Activated CD4-positive, alpha-beta T cell treated with anti-CD3 and anti-CD28 coated beads, Interleukin-2, amount 10 ng/mL, durations not matched to agents 24 days and 14 days (primary cell): ENCODE results near the gene ADA. TPM values are rescaled to one million over a fixed set of nuclear protein-coding genes. Genes with fewer than 3 reads are reported as not detected.
A peak's percentile ranks its signal among the peaks of the same experiment; 100 is the strongest.
"Not testable (repeated sequence)": the region's sequence is repeated elsewhere in the genome, so short reads cannot be mapped to it uniquely, and the experiment has no call there.

Experiments
- DNase-seq: peaks from one replicate; pipeline ENCODE4 v3.0.0; 2022
- H3K27ac Mint-ChIP-seq: one replicate; pipeline ENCODE4 v1.8.0; 2022; ENCODE audit warnings: mild to moderate bottlenecking, mixed read lengths
- H3K27me3 Mint-ChIP-seq: one replicate; pipeline ENCODE4 v1.8.0; 2022; ENCODE audit warnings: mixed read lengths
- H3K36me3 Mint-ChIP-seq: one replicate; pipeline ENCODE4 v1.8.0; 2022; ENCODE audit warnings: low read depth, mild to moderate bottlenecking, mixed read lengths
- H3K4me1 Mint-ChIP-seq: one replicate; pipeline ENCODE4 v1.8.0; 2021; ENCODE audit warnings: mixed read lengths
- H3K4me3 Mint-ChIP-seq: one replicate; pipeline ENCODE4 v1.8.0; 2022; ENCODE audit warnings: mild to moderate bottlenecking, moderate library complexity, mixed read lengths
- H3K9me3 Mint-ChIP-seq: one replicate; pipeline ENCODE4 v1.8.0; 2021; ENCODE audit warnings: mixed read lengths
- intact Hi-C: fragments of 100-400 bp; cut with micrococcal nuclease; formaldehyde crosslinking; loops from one replicate; pipeline ENCODE4 v1.15.1; 2023
- total RNA-seq: library from RNA; stranded (reverse); gene quantifications from 2 replicates; pipeline ENCODE4 v1.2.3, GENCODE V29; 2022

Gene ADA
- total RNA-seq, 1 donor from 2014 or later, result 43.7 TPM

GRCh38 chr20:44688053-44688625 is 36.6 kb upstream of the ADA start:
- Mint-ChIP-seq H3K4me3 (no peak overlapping the region), H3K27ac (no peak overlapping the region), H3K9me3 (no peaks in the 10 kb centered on the region), H3K27me3 (peaks cover 2% of the 10 kb centered on the region), H3K4me1 (peaks cover 7% of the 10 kb centered on the region), H3K36me3 (no peaks in the 10 kb centered on the region)
- no peak for DNase-seq
- intact Hi-C loops, result loop anchor here (10.0 kb wide), 1 partner anchor 303 kb away; no protein-coding TSS in a partner anchor

DNA sequence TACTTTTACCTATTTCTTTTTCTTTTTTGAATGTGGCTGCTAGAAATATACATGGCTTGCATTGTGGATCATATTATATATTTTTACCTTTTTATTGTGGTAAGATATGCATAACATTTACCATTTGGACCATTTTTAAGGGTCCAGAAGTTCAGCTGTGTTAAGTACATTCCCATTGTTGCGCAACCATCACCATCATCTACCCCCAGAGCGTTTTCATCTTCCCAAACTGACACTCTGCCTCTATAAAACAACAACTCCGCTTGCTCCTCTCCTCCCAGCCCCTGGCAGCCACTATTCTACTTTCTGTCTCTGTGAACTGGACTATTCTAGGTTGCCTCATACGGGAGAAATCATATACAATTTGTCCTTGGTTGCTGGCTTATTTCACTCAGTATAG is 35.4 kb upstream of the ADA start:
- Mint-ChIP-seq H3K9me3 (no peaks in the 10 kb centered on the region), H3K27ac (no peak overlapping the region), H3K27me3 (peaks cover 2% of the 10 kb centered on the region), H3K4me1 (peaks cover 7% of the 10 kb centered on the region), H3K36me3 (no peaks in the 10 kb centered on the region), H3K4me3 (no peak overlapping the region)
- intact Hi-C loops, result loop anchor here (10.0 kb wide), 1 partner anchor 302 kb away; no protein-coding TSS in a partner anchor
- no peak for DNase-seq

DNA sequence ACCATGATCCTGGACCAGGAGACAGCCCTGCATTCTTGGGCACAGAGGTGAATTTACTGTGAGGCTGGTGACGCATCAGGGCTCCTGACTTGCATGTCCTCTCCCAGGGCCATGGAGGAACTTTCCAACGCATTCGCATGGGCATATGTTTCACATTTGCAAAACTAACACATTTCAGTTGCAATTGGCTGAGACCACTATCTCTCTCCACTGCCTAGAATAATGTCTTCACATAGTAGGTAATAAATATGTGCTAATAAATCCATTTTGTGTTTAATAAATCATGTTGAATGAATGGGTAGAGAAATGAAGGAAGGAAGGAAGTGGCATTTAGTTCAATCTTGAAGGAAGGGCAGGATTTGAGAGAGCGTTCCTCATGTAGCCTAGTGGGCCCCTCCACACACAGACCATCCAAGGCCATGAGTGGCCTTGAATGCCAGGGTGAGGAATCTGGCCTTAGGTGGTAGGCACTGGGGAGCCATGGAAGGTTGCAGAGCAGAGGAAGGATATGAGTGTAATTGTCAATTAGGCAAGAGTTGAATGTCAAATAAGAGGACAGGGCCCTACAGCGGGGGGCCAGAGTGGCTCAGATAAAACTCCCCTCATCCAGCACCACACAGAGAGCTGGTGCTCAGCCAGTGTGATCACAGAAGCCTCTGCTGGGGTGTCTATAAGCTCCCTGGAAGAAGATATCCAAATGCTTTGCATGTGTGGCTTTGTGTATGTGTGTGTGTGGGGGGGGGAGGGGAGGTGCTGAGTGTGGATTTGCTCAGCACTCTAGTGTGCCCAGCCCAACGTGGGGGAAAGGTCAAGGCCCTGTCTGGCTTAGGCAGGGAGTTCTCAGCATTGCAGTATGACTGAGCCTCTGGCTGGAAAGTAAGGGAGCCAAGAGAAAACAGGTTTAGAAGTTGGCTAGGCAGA is 32.8 kb upstream of the ADA start:
- peaks cover 7% of the 10 kb centered on the region for H3K4me1 Mint-ChIP-seq
- H3K27me3 Mint-ChIP-seq, result peaks cover 2% of the 10 kb centered on the region
- no peak for DNase-seq
- H3K36me3 Mint-ChIP-seq, result no peaks in the 10 kb centered on the region
- intact Hi-C loops, result loop anchor here (10.0 kb wide), 1 partner anchor 300 kb away; no protein-coding TSS in a partner anchor
- H3K4me3 Mint-ChIP-seq, result no peak overlapping the region
- no peaks in the 10 kb centered on the region for H3K9me3 Mint-ChIP-seq
- no peak overlapping the region for H3K27ac Mint-ChIP-seq

DNA sequence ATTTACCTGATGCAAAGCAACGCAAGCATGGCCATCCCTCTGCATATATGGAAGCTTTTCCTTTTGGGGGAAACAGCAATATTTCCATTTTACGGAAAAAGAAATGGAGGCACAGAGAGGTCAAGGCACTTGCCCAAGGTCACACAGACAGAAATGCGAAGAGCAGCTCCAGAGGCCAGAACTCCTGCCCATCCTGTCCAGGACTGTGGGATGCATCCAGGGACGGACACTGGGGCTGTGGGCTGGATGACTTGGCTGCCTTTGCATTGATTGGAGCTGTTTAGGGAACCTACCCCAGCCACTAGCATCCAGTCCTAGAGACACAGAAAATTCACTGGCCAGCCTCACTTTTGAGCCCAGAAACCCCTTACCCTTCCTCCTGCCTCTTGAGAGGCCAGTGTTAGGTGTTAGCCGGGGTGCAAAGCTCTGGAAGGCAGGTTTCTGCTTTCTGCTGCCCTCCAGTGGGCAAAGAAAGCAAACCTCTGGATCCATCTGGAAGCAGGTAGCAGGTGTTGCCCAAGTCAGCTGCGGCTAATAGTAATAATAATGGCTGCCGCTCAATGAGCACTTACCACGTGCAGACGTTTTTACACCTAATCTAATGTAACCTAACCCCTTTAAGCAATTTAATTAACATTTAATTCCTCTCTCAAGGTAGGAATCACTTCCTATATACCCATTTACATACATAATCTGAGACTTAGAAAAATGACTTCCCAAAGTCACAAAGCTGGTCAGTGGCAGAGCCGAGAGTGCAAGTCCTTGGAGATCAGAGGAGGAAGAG is 32.0 kb upstream of the ADA start:
- Mint-ChIP-seq H3K4me3 (no peak overlapping the region), H3K27me3 (peaks cover 2% of the 10 kb centered on the region), H3K27ac (no peak overlapping the region), H3K9me3 (no peaks in the 10 kb centered on the region), H3K36me3 (no peaks in the 10 kb centered on the region), H3K4me1 (peaks cover 7% of the 10 kb centered on the region)
- peak; percentile 85 for DNase-seq
- intact Hi-C loops, result loop anchor here (10.0 kb wide), 1 partner anchor 299 kb away; no protein-coding TSS in a partner anchor

DNA sequence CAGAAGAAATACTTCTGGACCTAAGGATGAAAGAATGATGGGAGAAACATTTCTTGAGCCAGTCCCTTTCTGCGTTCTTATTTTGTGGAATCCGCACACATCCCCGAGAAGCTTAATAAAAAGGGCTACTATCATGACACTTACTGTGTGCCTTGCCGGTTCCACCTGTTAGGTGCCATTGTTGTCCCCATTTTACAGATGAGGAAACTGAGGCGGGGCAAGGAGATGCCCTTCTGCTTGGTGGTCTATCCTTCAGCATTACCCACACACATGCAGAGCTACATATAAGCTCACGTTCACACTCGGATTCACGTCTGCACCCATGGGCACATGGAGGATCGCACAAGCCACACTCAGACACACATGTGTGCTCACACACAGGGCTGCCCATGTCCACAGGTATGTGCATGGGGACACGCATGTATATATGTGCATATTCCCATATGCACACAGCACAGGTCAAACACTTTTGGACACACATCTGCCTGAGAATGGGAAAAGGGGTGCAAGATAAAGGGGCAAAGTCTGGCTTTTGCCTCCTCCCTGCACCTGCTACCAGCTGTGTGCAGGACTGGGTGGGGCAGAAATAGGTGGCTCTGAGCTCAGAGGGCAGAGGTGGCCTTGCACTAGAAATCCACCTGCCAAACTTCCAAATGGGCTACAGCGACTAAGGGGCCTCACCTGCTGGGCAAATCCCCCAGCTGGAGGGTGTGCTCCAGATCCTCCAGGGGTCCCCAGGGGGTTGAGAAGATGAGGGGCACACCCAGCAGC is 30.5 kb upstream of the ADA start:
- Mint-ChIP-seq H3K4me1 (peaks cover 7% of the 10 kb centered on the region), H3K27ac (no peak overlapping the region), H3K4me3 (no peak overlapping the region), H3K27me3 (peaks cover under 1% of the 10 kb centered on the region), H3K9me3 (no peaks in the 10 kb centered on the region), H3K36me3 (no peaks in the 10 kb centered on the region)
- no peak for DNase-seq
- intact Hi-C loops, result loop anchor here (10.0 kb wide), 1 partner anchor 297 kb away; no protein-coding TSS in a partner anchor

GRCh38 chr20:44678990-44679611 is 27.6 kb upstream of the ADA start:
- intact Hi-C loops, result no loop called here
- no peaks in the 10 kb centered on the region for H3K36me3 Mint-ChIP-seq
- H3K27ac Mint-ChIP-seq, result no peak overlapping the region
- no peaks in the 10 kb centered on the region for H3K9me3 Mint-ChIP-seq
- no peaks in the 10 kb centered on the region for H3K27me3 Mint-ChIP-seq
- no peak for DNase-seq
- H3K4me3 Mint-ChIP-seq, result no peak overlapping the region
- no peaks in the 10 kb centered on the region for H3K4me1 Mint-ChIP-seq

GRCh38 chr20:44678242-44678641 is 26.7 kb upstream of the ADA start:
- H3K4me1 Mint-ChIP-seq, result no peaks in the 10 kb centered on the region
- H3K36me3 Mint-ChIP-seq, result no peaks in the 10 kb centered on the region
- no peak for DNase-seq
- H3K27me3 Mint-ChIP-seq, result no peaks in the 10 kb centered on the region
- no peaks in the 10 kb centered on the region for H3K9me3 Mint-ChIP-seq
- no peak overlapping the region for H3K4me3 Mint-ChIP-seq
- intact Hi-C loops, result no loop called here
- H3K27ac Mint-ChIP-seq, result no peak overlapping the region

DNA sequence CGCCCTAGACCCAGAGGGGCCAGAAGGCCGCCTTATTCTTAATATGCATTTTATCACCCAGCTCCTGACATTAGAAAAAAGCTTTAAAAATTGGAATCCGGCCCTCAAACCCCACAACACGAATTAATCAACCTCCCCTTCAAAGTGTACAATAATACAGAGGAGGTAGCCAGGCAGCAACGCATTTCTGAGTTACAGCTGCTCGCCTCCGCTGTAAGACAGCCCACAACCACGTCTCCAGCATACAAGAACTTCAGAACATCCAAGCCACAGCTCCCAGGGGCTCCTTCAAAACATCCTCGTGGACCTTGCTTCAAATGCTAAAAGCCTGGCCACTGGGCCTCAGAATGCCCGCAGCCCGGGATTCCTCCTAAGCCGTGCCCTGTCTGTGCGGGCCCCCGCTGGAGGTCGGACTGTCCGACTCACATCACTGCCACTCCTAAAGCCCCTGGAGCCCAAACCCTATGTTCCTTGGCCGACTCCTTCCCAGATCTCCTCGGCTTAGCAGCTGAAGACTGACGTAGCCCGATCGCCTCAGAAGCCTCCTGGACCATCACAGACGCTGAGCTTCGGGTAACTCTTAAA is 20.9 kb upstream of the ADA start:
- H3K27me3 Mint-ChIP-seq, H3K9me3 Mint-ChIP-seq, DNase-seq, intact Hi-C loops, H3K36me3 Mint-ChIP-seq: not testable (repeated sequence)
- Mint-ChIP-seq H3K27ac (peak overlapping the region; percentile 42), H3K4me1 (peaks cover 22% of the 10 kb centered on the region), H3K4me3 (peak overlapping the region; percentile 83)

DNA sequence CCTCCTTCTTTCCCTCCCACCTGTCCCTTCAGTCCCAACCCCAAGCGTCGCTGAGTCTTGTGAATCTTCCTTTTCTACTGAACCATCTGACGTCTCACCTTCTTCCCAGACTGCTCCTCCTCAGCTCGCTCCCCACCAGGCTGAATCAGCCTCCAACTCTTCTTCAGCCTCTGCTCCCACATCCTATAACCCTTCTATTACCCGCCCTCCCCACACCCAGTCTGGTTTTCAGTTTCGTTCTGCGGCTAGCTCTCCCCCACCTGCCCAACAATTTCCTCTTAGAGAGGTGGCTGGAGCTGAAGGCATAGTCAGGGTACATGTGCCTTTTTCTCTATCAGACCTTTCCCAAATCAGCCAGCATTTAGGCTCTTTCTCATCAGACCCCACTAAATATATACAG is 20.0 kb upstream of the ADA start:
- H3K4me1 Mint-ChIP-seq, result peaks cover 22% of the 10 kb centered on the region
- H3K9me3 Mint-ChIP-seq, H3K27me3 Mint-ChIP-seq, H3K36me3 Mint-ChIP-seq: not testable (repeated sequence)
- H3K27ac Mint-ChIP-seq, result peak overlapping the region; percentile 82
- peak overlapping the region; percentile 83 for H3K4me3 Mint-ChIP-seq
- DNase-seq, result peak; percentile 90
- intact Hi-C loops, result loop anchor here (2.0 kb wide), 1 partner anchor 19 kb away; no protein-coding TSS in a partner anchor

- not testable (repeated sequence) for H3K36me3 Mint-ChIP-seq, DNase-seq, H3K9me3 Mint-ChIP-seq, H3K27me3 Mint-ChIP-seq
- peaks cover 22% of the 10 kb centered on the region for H3K4me1 Mint-ChIP-seq
- peak overlapping the region; percentile 83 for H3K4me3 Mint-ChIP-seq
- intact Hi-C loops, result loop anchor here (2.0 kb wide), 1 partner anchor 18 kb away; no protein-coding TSS in a partner anchor
- H3K27ac Mint-ChIP-seq, result peak overlapping the region; percentile 3
Observed at GRCh38 chr20:44670851-44671250, 19.4 kb upstream of the ADA start.

DNA sequence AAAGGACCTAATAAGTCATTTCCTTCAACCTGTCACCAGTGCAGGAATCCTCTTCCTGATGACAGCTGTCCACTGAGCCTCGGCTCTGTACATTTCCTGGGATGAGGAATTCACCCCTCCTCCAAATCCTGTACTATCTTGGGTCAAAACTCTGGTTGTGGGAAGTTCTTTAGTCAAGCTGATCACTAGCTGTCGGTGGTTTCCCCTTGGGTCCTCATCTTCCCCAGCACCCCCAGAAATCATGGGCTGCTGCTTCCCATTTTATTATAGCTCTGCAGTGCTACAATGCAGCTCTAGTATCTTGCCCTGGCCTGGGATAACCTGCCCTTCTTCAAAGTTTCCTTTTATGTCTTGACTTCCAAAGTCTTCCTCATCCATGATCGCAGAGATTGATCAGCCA is 14.6 kb upstream of the ADA start:
- peaks cover 12% of the 10 kb centered on the region for H3K36me3 Mint-ChIP-seq
- H3K4me1 Mint-ChIP-seq, result peaks cover 23% of the 10 kb centered on the region
- no peak overlapping the region for H3K4me3 Mint-ChIP-seq
- no peak for DNase-seq
- H3K27me3 Mint-ChIP-seq, result no peaks in the 10 kb centered on the region
- intact Hi-C loops, result no loop called here
- H3K9me3 Mint-ChIP-seq, result no peaks in the 10 kb centered on the region
- no peak overlapping the region for H3K27ac Mint-ChIP-seq

GRCh38 chr20:44664131-44664530 is 12.6 kb upstream of the ADA start:
- Mint-ChIP-seq H3K36me3 (peaks cover 26% of the 10 kb centered on the region), H3K4me3 (no peak overlapping the region), H3K4me1 (peaks cover 15% of the 10 kb centered on the region), H3K27me3 (no peaks in the 10 kb centered on the region), H3K27ac (no peak overlapping the region), H3K9me3 (peaks cover 6% of the 10 kb centered on the region)
- intact Hi-C loops, result no loop called here
- no peak for DNase-seq
